Measurements from ENCODE around the gene DPEP3.
A peak's percentile ranks its signal among the peaks of the same experiment; 100 is the strongest.
"Not testable (repeated sequence)": the region's sequence is repeated elsewhere in the genome, so short reads cannot be mapped to it uniquely, and the experiment has no call there.

Gene DPEP3

DNA sequence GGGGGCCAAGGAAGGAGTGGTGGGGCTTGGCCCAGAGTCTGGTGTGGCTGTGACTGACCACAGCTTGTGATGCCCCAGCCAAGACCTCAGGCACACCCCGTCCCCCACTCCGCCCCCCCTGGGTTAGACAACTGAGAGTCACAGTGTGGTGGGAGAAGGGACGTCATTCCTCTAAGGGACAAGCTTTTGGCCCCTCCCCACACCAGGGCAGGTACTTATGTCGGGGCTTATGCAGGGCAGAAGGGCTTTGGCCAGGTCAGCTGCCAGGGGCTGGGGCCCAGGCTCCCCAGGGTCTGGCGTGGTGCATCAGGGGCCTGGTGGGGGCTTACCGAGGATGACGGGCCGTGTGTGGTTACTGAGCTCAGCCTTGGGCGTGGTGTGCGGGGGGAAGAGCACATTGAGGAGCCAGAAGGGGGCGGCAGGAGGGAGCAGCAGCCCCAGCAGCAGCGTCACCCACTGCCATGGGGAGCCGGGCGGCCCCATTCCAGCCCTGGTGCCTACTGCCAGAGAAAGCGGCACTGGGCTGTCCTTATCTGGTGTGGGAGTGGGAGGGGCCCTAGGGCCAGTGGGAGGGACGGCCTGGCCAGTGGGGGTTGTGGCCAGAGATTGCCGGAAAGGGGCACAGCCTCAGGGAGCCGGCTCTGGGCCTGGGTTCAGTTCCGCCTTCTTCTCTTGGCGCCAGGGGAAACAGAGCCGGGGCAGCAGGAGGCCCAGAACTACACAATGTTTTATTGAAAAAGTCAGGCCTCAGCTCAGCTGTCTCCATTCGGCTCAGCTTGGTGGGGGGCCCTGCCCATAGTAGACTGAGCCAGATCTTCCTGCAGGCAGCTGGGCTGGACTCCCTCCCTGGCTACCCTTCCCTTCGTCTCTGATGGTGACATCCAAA, 36.4 kb downstream of the DPEP3 start, which contains the start of gene LCAT:
Gene LCAT, minus strand, starts transcription at position 502 of the 886 bp plus-strand sequence. Its CDS starts 19 bp downstream, at position 483.
- no peak for DNase-seq

DNA sequence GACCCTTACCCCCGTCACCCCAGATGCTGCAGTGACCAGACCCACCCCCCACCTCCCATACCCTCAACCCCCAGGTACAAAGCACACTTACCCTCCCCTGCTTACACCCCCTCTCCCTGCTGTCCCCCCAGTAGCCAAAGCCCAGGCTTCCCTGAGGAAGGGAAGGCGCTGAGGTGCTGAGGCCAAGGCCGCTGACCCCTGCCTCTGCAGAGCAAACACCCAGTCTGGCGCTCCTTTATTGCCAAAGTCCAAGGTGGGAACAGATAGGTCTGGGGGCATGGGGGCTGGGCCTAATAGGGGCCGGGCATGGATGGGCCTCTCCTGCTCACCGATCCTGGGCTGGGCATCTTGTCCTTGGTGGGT, 37.1 kb downstream of the DPEP3 start:
- no peak for DNase-seq

DNA sequence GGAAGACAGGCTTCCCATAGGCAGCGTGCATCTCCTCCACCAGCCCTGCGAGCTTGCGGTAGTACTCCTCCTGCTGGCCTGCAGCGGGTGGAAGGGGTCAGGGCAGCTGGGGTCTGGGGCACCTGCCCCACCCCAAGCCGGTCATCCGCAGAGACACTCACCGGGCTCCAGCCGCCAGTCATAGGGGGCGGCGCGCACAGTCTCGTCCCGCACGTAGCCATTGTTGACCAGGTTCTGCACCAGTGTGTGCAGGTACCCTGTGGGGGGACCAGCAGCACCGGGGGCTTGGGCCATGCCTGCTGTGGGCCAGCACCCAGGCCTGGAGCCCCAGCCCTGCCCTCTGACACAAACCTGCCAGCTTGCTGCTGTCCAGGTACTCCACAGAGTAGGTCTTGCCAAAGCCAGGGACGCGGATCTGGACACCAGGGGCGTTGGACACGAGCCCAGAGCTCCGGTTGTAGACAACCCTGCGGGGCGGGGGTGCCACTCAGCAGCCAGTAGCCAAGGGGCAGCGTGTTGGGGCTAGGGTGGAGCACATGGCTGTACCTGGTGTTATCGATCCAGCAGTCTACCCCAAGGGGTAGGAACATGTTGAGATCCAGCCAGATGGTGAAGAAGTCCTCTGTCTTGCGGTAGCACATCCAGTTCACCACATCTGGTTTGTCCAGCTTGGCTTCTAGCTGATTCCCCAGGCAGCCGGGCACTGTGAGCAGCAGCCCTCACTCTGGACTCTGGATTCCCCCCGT, 37.6 kb downstream of the DPEP3 start:
- no peak for DNase-seq

DNA sequence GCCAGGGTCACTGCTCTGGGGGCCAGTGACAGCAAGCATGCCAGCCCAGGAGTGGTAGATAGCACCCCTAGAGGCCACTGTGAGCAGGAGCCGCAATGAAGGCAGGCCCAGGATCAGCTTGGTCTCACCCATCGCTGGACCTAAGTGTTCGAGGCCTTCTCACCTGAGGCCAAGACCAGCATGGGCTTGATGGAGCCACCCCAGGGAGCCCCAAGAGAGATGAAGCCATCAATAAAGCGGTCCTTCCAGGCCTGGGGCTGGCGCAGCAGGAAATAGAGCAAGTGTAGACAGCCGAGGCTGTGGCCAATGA, 38.1 kb downstream of the DPEP3 start:
- DNase-seq = no peak

DNA sequence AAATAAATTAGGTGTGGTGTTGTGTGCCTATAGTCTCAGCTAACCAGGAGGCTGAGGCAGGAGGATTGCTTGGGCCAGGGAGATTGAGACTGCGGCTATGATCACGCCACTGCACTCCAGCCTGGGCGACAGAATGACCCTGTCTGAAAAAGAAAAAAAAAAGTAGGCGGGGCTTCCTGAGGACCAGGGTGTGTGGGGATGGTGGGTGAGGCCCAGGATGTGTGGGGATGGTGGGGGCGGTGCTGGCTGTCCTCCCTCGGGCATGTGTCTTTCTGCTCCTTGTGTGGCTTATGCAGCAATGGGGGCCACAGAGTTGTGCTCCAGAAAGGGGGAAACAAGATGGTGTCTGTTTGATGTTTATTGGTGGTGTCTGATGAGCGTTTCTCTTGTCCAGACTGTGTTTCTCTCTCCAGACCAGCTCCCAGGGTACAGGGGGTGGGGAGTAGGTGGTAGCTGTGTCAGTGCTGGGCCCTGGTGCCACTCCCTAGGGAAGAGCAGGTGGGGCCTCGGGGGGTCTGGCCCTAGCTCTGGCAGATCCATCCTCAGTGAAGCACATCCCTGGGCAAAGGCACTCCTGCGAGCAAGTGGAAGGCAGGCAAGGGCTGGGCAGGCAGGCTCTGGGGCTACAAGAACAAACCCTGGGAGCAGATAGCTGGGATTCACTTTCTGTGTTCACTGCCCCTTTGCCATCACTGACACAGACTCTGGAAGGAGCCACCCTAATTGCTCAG, 38.7 kb downstream of the DPEP3 start:
- no peak for DNase-seq

DNA sequence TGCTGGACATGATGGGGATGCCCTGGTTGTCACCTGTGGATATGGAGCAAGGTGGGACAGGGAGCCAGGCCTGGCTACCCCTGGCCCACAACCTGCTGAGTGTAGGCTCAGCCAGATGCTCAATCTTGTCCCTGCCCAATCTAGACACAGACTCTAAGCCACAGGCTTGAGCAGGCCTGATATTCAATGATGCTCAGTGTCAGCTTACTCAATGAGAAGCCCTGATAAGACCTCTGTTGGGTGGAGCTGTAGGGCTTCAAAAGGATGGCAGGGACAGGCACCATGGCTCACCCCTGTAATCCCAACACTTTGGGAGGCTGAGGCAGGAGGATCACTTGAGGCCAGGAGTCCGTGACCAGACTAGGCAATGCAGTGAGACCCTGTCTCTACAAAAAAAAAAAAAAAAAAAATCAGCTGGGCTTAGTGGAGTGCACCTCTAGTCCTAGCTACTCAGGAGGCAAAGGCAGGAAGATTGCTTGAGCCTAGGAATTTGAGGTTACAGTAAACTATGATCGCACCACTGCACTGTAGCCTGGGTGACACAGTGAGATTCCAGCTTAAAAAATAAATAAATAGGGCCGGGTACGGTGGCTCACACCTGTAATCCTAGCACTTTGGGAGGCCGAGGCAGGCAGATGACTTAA, 39.7 kb downstream of the DPEP3 start:
- DNase-seq = no peak

DNA sequence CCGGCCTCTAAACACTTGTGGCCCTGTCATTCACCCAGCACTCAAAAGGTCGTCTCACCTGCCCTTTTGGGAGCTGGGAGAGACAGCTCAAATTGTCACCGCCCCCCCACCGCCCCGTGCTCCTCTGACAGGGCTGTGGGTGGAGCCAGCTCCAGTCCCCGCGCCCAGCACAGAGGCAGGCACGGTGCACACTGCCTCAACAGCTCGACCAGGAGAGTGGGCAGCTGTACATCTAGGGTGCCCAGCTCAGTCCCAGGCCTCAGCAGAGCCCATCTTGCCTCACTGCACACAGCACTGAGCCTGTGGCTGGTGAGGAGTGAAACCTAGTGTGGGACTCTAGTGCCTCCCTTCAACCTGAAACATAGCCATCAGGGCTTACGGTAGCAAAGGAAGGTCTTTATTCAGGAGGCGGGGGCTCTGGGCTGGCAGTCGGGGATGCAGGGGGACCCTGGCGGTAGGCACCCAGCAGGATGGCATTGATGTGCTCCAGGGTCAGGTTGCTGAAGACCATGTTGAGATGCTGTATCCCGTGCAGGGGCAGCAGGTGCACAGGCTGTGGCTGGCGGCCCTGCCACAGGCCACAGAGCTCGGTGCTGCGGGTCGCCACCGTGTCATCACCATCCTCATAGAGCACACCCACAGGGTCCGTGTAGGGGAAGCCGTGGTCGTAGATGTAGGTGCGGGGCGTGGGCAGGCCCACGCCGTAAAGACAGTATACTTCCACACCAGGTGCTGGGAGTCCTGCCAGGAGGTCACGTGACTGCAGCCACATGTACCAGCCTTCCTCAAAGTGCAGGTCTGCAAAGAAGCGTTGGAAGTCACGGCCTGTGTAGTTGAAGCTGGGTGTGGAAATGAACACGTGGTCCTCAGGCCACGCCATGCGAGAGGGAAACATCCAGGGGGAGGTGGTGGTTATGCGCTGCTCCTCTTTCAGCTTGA, 40.5 kb downstream of the DPEP3 start:
- DNase-seq = no peak

DNA sequence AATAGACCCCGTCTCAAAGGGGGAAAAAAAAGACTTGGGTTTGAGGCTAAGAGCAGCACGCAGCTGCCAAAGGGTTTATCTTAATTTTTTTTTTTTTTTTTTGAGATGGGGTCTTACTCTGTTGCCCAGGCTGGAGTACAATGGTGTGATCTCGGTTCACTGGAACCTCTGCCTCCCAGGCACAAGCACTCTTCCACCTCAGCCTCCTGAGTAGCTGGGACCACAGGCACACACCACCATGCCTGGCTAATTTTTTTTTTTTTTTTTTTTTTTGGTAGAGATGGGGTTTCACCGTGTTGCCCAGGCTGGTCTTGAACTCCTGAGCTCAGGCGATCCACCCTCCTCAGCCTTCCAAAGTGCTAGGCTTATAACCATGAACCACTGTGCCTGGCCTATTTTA, 42.6 kb downstream of the DPEP3 start:
- not testable (repeated sequence) for DNase-seq

DNA sequence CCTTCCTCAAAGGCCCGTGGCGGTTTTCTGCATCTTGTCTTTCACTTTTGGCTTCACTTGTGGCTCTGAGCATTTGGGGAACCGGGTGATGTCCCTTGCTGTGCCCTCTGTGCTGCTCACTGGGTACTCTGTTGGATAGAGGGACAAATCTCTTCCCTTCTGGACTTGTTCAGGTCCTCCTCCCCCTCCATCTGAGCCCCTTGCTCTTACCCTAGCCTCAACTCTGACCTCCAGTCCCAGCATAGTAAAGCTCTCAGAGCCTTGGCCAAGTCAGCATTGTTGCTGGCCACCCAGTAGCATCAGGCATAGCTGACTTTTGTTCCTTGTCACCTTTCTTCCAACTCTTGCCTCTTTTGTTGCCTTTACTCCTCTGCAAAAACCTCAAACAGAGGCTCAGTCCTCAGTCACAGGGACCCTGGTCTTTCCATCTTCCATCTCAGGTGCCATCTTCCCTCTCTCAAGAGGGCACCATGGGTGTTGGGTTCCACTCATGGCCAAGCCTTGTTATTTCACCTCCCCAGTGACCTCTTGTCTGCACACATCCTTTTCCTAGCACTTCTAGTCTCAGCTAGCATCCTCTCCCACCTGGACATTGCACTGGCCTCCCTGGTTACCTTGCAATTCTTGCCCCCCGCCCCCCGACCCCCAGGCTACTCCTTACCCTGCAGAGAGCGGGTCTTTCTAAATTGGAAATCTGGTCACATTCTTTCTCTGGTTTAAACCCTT, 43.3 kb downstream of the DPEP3 start:
- no peak for DNase-seq

DNA sequence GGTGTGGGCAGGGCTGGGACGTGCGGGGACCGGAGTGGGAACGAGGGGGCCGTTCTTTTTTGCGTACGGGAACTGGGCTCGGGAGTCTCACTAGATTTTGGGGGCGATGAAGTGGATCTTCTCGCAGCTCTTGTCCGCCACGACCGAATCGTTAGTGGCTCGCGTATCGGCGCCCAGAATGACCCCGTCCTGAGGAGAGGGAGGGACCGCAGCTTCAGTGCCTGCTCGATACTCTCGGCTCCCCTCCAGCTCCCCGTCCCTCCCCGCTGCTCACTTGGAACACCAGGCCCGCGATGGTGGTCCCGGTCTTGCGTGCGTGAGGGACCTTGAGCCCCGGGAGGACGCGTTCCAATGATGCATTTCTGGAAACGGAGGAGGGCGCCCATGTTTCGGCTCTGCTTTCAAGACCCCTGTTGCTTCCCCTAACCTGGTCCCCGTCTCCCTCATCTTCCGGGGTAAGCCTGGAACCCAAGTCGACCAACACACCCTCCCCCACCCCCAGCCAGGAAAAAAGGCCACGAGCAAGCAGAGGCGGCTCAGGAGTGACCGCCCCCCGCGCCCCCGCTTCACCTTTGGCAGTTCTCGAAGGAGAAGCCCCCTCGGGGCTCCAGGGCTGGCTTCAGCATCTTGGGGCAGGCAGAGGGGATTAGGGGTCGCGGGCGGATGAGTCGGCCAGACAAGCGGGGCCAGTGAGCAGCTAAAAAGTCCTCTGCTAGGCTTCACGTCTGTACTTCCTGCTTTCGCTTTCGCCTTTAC, 44.0 kb downstream of the DPEP3 start, which contains the start of gene PSMB10:
Gene PSMB10, minus strand, starts transcription at position 727 of the 756 bp plus-strand sequence. Its CDS starts 101 bp downstream, at position 626.
- DNase-seq = no peak

DNA sequence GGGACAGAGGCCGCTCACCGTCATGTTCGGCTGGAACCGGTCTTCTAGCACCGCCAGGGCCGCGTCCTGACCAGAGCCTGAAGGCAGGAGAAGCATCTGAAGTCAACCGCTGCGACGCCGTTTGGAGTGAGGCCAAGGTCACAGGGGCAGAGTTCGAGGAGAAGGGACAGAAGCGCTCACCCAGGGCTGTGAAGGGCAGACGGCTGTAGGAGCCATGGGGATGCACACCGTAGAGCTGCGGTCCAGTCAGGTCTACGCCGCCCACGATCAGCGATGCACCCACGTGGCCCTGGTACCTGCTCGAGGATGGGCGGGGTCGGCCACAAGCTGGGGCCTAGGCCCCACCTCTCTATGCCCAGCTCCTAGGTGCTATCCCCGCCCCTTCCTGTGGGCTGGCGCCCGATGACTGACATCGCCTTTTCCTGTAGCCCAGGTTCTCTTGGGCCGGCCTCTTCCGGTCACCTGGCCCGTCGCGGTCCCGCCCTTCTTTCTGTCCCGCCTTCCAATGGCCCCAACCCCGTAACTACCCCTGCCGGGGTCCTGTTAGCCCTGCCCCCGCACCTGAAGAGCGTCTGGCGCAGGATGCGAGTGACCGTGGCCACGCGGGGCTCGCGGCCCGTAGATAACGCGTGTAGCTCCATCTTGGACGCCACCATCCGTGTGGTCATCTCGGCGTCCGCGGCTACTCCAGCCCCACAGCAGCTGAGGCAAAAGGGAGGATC, 44.7 kb downstream of the DPEP3 start:
- peak; percentile 86 for DNase-seq

DNA sequence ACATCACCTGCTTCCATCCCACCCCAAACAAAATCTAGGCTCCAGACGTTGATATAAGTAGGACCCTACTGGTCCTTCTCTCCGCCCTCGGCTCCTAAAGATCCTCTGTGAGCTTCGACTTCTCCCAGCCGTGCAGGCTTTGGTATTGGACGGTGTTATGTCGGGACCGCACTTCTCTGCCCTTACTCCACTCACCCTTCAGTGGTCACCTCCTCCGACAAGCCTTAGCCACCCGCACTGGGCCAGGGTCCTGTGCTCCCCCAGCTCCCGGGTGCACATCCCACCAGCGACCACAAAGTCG, 45.2 kb downstream of the DPEP3 start:
- no peak for DNase-seq

DNA sequence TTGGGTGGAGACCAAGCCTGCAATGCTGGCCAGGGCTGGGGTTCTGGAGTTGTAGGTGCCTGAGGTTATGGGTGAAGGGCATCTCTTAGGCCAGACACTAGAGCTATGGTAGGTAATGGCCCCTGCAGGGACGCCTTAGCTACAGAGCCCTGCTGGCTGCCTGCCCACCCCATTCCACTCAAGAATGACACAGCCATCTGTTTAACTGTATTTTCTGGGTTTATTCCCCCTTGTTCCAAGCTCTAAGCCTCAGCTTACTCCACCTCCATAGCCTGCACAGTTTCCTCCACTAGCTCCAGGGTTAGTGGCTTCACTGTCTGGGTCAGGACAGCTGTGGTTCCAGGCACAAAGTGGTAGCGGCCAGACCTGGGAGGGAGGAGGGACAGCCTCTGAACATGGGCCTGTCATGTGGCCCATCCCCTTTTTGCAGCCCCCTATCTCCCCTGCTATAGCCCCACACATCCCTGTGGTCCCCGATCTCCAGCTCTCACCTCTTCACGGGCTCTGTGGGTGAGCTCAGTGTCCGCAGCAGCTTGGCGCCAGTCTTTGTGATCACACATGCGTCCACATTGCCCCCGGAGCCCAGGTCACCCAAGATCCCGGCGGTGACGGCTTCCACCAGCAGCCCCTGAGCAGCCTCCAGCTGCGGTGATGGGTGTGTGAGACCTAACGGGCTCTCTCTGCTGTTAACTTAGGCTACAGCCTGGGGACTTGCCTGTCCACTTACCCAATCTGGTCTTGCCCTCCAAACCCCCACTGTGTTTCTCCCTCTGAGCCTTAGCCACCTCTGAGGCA, 45.8 kb downstream of the DPEP3 start:
- no peak for DNase-seq

DNA sequence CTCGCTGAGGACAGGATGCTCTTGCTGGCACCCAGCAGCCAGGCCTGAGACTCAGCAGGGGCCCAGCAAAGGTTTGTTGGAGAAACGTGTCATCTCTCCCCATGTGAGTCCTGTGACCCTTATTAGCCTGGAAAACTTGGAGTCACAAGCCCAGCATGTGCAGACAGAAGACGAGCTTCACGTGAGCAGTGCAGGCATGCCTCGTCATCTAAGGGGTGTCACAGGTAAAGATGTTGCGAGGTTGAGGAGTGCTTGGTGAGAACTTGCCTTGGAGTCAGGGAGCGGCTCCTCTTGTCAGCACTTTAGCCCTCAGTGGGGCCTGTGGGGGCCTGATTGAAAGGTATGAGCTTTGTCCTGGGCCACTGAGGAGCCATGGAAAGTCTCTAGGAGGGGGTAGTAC, 46.5 kb downstream of the DPEP3 start:
- no peak for DNase-seq

DNA sequence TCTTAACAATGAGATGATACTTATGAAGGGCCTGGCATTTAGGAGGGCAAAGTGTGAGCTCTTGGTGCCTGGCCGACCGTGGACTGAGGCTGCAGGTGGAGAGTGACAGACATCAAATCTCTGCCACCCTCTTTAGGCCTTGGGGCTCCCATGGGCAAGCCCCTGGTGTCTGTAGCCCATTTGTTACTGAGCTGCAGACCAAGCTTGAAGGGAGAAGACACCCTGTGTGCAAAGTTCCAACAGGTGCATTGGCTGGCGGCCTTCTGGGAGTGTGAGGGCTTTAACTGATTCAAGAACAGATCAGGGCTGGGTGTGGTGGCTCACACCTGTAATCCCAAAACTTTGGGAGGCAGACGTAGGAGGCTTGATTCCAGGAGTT, 47.8 kb downstream of the DPEP3 start:
- DNase-seq = no peak

DNA sequence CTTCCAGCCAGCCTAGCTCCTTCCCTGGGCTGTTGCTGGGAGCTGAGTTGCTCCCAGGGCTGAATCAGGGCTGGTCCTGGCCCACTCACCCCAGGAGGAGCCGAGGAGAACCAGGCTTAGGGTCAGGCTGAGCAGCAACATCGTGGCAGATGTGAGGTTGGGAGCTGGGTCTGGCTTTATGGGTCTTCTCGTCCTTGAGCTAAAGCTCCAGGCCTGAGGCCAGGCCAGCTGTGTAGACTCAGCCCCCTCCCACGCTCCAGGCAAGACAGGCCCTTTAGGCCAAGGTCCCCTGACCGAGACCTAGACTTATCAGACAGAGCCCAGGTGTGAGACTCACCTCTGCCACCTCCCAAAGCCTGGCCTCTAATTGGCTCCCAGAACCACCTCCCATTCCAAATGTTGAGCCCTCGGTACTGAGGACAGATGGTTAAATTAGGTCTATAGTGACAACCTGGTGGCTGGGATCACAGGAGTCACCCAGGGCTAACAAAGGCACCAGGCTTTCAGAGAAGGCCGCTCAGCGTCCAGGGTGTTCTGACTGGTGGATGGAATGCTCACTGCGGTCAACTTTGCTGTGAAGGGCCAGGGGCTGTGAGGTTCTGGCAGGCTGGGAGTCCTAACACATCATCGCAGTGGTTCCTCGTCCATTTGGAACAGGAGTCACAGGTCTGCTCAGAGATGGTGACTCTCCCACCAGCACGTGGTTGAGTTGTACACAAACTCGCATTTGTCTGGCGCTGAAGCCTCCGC, 48.4 kb downstream of the DPEP3 start, which contains the start of gene CTRL:
Gene CTRL, minus strand, starts transcription at position 151 of the 750 bp plus-strand sequence. Its CDS starts 10 bp downstream, at position 141.
- DNase-seq = no peak

DNA sequence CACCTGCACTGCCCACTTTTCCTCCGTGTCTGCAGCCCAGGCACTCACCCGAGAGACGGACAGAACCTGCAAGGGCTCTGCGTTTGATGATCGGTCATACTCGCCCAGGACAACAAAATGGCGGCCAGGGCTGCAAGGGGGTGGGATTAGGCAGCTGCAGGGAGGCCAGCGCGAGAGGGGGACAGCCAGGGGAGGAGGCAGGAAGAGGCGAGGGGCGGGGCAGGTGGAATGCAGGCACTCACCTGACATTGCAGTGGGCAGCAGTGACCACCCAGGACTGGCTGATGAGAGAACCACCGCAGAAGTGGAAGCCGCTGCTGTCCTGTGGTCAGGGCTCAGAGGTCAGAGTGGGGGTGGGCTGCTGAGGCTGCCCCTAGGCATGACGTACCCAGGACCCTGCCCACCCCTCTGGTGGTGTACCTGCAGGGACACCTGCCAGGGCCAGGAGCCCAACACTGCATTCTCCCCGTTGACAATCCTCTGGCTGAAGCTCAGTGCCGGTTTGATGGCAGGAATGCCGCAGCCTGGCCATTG, 49.6 kb downstream of the DPEP3 start:
- DNase-seq = no peak

DNA sequence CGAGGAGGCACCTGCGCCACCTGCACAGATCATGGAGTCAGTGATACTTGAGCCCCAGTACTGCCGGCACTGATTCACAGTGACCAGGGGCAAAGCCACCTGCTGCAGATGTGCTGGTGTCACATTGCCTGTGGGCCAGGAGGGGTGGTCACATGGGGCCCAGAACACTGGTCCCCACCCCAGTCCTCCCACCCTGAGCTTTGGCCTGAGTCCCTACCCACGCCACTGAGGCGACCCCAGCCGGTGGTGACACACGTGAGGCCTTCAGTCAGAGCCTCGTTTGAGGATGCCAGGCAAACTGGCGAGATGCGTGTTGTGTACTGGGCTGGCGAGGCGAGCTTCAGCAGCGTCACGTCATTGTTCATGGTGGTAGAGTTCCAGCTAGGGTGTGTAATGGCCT, 50.1 kb downstream of the DPEP3 start:
- DNase-seq = no peak

Data from NCI-H774 (cell line).